Uterus (tissue), 4 donors: ENCODE data around the gene TLE2. TPM values are rescaled to one million over a fixed set of nuclear protein-coding genes. Genes with fewer than 3 reads are reported as not detected.

Source experiments
- DNase-seq, 2 donors: peaks; one replicate each; pipeline ENCODE4 v3.0.0-alpha.2; 2019 to 2020
- H3K27ac ChIP-seq, 2 donors: fragments of 200-600 bp; sonication (generic); 1 replicate in 1 of 2; 2 replicates in 1 of 2; pipeline ENCODE4 v1.5.1; 2016 to 2018
- H3K27me3 ChIP-seq, 2 donors: fragments of 200-600 bp; sonication (generic); one replicate each; pipeline ENCODE4 v1.5.1; 2018 to 2019; ENCODE audit warnings: control low read depth in 1 of 2
- H3K36me3 ChIP-seq, 2 donors: fragments of 200-600 bp; sonication (generic); one replicate each; pipeline ENCODE4 v1.5.1; 2019; ENCODE audit warnings: control low read depth in 1 of 2
- H3K4me1 ChIP-seq, 2 donors: fragments of 200-600 bp; sonication (generic); one replicate each; pipeline ENCODE4 v1.5.1; 2018 to 2019; ENCODE audit warnings: control low read depth in 1 of 2
- H3K4me3 ChIP-seq, 2 donors: fragments of 200-600 bp; sonication (generic); 1 replicate in 1 of 2; 2 replicates in 1 of 2; pipeline ENCODE4 v1.5.1; 2018 to 2019; ENCODE audit warnings: mild to moderate bottlenecking in 1 of 2
- H3K9me3 ChIP-seq, 2 donors: fragments of 200-600 bp; sonication (generic); one replicate each; pipeline ENCODE4 v1.5.1; 2019; ENCODE audit warnings: control low read depth in 1 of 2
- POLR2A ChIP-seq, 2 donors: fragments of 450-650 bp; IDR thresholded peaks; one replicate each; pipeline ENCODE4 v1.6.1; 2016; ENCODE audit warnings: antibody characterized with exemption in 2 of 2, mild to moderate bottlenecking in 1 of 2, moderate library complexity in 1 of 2
- intact Hi-C: fragments of 100-400 bp; cut with DNase I; formaldehyde crosslinking; loops from one replicate; pipeline ENCODE4 v1.15.1; 2023; ENCODE audit warnings: low total_unique reads
- total RNA-seq, 4 donors: library from RNA; depleted of rRNA in 3 of 4; stranded (reverse); fragments of >200 nt in 3 of 4; gene quantifications; one replicate each; pipeline versions ENCODE4 v1.1.0 to v1.2.4, GENCODE V29; 2014 to 2023
- TF ChIP-seq, protein P1 (sequence below), 4 experiments: fragments of 200-600 bp in 2 of 4; fragments of 450-650 bp in 2 of 4; sonication (generic) in 2 of 4; IDR thresholded peaks; one replicate each; pipeline ENCODE4 v1.5.1; 2016 to 2019; ENCODE audit warnings: antibody characterized with exemption in 4 of 4, mild to moderate bottlenecking in 2 of 4, moderate library complexity in 1 of 4
- donor health status: DM: yes; HTN: yes; CAD: no.

The TLE2 gene
- total RNA-seq, 4 donors from 2014 or later, result 24.9 to 102 (median 62.3) TPM

DNA sequence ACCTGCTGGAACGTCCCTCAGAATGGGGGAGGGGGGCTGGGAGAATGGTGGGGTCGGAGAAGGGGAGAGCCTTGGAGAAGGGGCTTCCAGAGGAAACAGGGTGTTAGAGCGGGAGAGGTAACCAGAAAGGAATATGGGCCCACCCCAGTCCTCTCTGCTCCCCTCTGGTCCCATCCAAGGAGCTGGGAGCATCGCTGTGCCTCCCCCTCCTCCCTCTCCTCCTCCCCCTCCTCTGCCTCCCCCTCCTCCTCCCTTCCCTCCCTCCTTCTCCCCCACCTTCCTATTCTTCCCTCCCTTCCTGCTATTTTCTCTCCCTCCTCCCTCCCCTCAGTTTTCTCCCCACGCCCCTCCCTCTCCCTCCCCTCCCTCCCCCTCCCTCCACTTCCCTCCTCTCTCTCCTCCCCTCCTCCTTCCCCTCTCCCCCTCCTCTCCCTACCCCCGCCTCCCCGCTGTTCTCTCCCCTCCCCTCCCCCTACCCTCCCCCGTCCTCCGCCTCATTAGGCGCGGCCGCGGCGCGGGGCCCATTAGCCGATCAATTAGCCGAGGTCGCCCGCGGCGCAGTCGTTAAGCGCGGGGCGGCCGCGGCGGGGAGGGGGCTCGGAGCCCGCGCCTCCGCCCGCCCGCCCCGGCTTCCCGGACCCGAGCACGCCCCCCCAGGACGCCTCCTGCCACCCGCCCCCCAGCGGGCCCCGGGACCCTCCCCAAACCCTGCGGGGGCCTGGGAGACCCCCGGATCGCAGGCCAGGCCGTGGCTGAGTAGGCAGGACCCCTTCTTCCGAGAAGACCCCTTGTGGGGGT is 17.8 kb upstream of the TLE2 start:
- intact Hi-C loops, result no loop called here
- peak; percentile 75 to 89 for DNase-seq
- TF ChIP-seq POLR2A (IDR thresholded peaks at IDR 0.05), result no peak
- TF ChIP-seq, protein P1, sequence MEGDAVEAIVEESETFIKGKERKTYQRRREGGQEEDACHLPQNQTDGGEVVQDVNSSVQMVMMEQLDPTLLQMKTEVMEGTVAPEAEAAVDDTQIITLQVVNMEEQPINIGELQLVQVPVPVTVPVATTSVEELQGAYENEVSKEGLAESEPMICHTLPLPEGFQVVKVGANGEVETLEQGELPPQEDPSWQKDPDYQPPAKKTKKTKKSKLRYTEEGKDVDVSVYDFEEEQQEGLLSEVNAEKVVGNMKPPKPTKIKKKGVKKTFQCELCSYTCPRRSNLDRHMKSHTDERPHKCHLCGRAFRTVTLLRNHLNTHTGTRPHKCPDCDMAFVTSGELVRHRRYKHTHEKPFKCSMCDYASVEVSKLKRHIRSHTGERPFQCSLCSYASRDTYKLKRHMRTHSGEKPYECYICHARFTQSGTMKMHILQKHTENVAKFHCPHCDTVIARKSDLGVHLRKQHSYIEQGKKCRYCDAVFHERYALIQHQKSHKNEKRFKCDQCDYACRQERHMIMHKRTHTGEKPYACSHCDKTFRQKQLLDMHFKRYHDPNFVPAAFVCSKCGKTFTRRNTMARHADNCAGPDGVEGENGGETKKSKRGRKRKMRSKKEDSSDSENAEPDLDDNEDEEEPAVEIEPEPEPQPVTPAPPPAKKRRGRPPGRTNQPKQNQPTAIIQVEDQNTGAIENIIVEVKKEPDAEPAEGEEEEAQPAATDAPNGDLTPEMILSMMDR (IDR thresholded peaks at IDR 0.05), result no peak
- Histone ChIP-seq H3K36me3 (no peaks in the 10 kb centered on the region), H3K9me3 (no peaks in the 10 kb centered on the region), H3K27me3 (no peaks in the 10 kb centered on the region), H3K27ac (peak overlapping the region; percentile 95 to 99), H3K4me1 (peaks cover 0 to 6% of the 10 kb centered on the region in 2 donors), H3K4me3 (peak overlapping the region; percentile 31 to 62)

DNA sequence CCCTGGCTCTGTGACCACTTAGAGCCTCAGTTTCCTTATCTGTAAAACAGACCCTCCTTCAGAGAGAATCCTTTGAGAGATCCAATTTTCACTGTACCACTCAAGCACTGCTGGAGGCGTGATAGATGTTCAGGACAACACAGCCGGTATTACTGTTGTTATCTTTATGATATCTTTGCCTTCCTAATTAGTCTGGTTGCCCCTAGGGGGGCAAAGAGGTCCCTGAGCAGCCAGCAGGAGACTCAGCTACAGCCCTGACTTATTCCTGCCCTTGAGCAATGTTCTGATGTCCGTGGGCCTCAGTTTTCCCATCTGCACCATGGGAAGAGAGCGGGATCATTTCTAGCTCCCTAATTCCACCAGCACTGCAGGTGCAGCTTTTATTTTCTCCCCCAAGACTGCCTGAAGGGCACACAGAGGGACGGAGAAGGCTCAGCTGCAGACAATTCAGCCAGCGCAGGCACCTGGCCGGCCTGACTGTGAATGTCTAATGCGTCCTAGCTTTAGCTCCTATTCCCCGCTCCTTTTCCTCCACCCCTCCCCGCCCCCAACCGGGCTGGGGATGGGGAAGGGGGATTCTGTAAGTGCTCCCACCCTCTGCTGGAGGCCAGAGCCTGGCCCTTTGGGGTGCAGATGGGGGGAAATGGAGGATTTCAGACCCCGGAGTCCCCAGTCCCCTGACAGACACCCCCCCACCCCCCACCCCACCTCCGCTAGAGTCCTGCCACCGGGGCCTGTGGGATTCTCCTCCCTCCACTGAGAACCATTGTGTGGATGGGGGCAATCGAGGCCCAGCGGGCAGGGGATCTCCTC is 17.0 kb upstream of the TLE2 start:
- intact Hi-C loops, result no loop called here
- no peak for TF ChIP-seq POLR2A (IDR thresholded peaks at IDR 0.05)
- TF ChIP-seq, protein P1 (IDR thresholded peaks at IDR 0.05), result no peak
- H3K4me3 ChIP-seq, result no peak overlapping the region

DNA sequence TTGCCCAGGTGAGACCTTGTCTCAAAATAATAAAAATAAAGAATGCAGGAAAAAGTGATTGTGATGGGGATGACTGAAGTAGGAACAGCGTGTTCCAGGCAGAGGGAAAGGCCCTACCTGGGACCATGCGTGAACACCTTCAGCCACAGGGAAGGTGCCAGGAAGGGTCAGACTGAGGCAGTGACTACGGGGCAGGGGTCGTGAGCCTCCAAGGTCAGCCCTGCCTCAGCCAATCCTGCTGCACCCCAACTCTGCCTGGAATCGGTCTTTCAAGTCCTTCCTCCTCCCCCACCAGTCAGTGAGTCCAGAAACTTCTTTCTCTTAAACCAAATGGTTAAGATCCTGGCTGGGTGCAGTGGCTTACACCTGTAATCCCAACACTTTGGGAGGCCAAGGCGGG is 16.1 kb upstream of the TLE2 start:
- H3K9me3 ChIP-seq, result no peaks in the 10 kb centered on the region
- peak overlapping the region in 1 of 2 donors; percentile 99 for H3K27ac ChIP-seq
- no peak overlapping the region for H3K4me3 ChIP-seq
- no peak for DNase-seq
- intact Hi-C loops, result no loop called here
- TF ChIP-seq POLR2A (IDR thresholded peaks at IDR 0.05), result no peak
- TF ChIP-seq, protein P1 (IDR thresholded peaks at IDR 0.05), result no peak
- H3K4me1 ChIP-seq, result peaks cover 0 to 11% of the 10 kb centered on the region in 2 donors
- H3K36me3 ChIP-seq, result no peaks in the 10 kb centered on the region
- H3K27me3 ChIP-seq, result no peaks in the 10 kb centered on the region

More for the DNA sequence above, 17.0 kb upstream of the TLE2 start:
- no peaks in the 10 kb centered on the region for H3K27me3 ChIP-seq
- no peaks in the 10 kb centered on the region for H3K36me3 ChIP-seq
- peak; percentile 51 to 59 for DNase-seq
- peaks cover 0 to 11% of the 10 kb centered on the region in 2 donors for H3K4me1 ChIP-seq
- no peaks in the 10 kb centered on the region for H3K9me3 ChIP-seq
- H3K27ac ChIP-seq, result peak overlapping the region; percentile 95 to 99

DNA sequence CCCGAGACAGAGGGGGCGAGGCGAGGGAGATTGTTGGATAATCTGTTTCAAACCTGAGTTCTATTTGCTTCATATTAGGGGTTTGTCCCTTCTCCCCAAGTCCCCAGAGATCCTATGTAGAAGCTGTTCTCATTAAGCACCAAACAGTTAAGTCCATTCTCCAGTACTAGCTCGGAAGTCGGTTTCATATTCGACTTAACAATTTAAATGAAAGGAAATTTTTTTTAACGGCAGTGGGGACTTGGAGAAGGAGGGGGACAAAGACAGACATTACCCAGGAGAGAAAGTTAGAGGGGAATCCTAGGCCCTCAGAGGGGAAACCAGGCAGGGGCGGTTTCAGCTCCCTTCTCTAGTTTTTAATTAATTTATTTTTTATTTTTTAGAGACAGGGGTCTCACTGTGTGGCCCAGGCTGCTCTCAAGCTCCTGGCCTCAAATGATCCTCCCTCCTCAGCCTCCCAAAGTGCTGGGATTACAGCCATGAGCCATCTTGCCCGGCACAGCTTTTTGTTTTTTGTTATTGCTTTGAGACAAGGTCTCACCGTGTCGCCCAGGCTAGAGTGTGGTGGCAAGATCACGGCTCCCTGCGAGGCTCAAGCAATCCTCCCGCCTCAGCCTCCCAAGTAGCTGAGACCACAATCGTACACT is 13.7 kb upstream of the TLE2 start:
- Histone ChIP-seq H3K4me1 (peaks cover 0 to 6% of the 10 kb centered on the region in 2 donors), H3K9me3 (no peaks in the 10 kb centered on the region), H3K27ac (peak overlapping the region; percentile 74 to 80), H3K27me3 (no peaks in the 10 kb centered on the region), H3K4me3 (no peak overlapping the region), H3K36me3 (no peaks in the 10 kb centered on the region)
- DNase-seq, result no peak
- TF ChIP-seq, protein P1 (IDR thresholded peaks at IDR 0.05), result no peak
- no peak for TF ChIP-seq POLR2A (IDR thresholded peaks at IDR 0.05)
- intact Hi-C loops, result no loop called here
